GM19099 (cell line): ENCODE measurements around the gene KIF17.

ENCODE experiments used
- POLR2A ChIP-seq: IDR thresholded peaks from 3 replicates; pipeline ENCODE4 v1.6.1; 2011; ENCODE audit warnings: low read depth; ENCODE audit not compliant: insufficient read length; ENCODE audit errors: extremely low read depth

The KIF17 gene

DNA sequence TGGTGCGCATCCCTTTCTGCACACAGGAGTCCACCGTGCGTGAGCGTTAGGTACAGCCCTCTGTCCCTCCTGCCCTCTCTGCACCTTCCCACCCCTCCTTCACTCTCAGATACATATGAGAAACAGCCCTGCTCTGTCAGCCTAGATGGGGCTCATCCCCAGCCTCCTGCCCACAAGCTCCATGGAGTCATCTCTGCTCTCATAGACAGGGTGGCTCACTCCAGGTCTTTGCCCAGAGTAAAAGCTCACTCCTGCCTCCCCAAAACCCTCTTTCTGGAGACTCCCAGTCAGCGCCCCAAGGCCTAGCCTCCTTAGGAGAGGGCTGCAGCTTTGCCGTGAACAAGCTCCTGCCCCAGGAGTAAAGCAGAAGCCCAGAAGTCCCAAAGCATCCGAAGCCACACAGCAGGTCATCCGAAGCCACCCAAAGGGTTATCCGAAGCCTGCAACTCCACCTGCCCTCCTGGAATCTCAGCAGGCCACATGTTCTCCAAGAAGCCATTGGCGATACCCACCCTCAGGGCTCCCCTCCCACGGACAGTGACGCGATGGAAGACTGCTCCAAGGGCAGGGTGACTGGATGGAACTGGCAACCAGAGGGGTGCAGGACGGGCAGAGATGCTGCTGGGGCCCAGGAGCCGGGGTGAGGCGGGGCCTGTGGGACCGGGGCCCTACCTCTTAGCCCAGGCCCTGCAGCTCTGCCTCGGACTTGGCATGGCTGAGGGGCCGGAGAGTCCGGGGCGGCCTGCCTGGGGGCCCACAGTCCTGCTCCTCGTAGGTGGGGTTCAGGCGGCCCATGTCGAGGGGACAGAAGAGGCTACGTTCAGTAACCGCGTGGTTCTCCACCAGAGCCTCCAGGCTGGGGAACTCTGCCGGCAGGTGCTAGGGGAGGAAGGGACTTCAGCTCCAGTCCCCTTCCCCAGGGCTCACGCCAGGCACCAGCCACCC, 3.6 kb upstream of the KIF17 start:
- no peak for TF ChIP-seq POLR2A

DNA sequence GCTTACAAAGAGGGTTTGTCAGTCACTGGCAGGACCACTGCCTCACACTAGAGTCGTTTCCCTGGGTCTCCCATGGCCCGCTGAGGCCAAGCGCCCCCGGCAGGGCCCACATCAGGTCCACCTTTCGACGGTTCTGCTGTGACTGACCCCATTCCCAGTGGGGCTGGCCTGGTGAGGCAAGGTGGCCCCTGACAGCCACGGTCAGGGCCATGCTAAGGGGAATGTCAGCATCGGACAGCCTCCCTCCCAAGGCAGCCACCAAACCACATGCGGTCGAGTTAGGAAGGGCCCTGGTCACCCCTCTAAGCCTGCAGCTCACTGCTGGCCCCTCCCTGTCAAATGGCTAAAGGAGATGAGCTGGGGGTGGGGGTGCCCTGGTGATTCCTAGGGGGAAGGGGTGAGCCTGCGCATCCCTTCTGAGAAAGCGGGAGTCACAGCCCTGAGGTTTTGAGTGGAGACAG, 2.9 kb upstream of the KIF17 start:
- no peak for TF ChIP-seq POLR2A

DNA sequence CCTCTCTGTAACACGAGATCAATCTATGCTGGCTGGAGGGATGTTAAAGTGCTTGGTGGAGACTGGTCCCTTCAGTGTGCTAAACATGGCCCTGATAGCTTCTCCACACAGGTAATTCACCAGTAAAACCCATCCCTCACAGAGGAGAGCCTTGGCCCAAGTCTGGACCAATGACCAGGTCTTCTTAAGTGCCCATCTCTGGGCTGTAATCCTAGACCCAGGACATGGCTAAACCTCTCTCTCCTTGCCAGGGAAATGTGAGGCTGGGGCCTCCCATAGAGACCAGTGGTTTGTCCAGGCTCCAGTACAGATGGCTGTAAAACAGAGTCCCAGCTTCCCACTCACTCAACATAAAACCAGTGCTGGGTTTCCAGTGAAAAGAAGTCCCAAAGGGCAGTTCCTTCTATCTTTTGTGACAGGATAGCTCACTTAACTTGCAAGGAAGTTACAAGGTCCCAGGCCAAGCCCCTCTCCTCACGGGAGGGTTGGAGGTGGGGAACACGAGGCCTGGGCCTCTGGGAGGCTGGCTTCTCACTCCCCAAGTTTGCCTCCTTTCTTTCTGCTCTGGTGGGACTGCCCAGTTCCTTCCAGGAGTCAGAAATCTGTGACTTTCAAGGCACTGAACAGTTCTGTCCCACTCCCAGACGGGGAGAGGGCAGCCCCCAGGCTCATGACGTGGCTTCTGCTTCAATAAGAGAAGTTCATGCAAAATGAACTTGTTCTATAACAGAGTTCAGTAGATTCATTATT, 2.2 kb upstream of the KIF17 start:
- TF ChIP-seq POLR2A = no peak

DNA sequence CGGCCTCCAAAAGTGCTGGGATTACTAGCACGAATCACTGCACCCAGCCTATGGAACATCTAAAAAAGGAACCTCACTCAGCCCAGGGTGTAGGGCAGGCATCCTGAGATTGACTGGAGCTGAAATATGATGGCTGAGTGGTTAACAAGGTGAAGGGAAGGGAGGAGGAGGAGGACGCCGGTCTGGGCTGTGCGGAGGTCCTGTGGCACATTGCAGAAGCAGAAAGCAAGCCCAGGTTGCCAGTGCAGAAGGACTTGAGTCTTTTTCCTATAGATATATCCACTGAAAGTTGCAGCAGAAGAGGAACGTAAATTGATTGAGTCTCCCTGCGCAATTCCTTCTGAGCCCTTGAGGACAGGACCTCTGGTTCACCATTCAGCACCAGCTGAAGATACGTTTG, 1.5 kb upstream of the KIF17 start:
- TF ChIP-seq POLR2A = no peak

DNA sequence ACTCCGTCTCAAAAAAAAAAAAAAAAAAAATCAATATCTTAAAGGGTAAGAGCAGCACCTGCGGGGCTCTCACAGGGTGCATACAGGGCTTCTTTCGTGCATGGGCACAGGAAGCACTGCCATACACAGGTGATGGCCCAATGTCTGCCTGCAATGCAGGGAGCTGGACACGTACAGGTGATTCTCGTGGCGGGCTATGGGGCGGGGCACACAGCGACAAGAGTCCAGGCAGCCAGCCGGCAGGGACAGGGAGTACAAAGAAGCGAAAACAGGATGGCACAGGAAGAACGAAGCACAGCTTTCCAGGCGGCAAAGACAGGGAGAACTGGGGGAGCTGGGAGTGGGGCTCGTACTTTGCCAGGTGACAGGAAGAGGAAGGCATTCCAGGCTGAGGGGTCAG, 1.6 kb downstream of the KIF17 start:
- TF ChIP-seq POLR2A = no peak

DNA sequence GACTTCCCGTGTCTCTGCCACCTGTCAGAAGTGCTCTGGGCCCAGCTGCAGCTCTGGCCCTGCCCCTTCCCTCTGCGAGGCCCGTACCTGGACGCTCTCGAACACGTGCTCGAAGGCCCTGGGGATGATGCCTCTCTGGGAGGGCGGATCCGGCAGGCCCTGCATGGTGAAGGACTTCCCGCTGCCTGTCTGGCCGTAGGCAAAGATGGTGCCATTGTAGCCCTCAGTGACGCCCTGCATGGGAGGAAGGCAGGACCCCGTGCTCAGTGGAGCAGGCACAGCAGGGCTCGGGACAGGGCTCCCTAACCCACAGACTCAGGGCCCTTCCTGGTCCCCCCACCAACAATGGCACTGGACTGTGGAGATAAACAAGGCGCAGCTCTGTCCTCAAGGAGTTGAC, 2.4 kb downstream of the KIF17 start:
- TF ChIP-seq POLR2A = no peak

DNA sequence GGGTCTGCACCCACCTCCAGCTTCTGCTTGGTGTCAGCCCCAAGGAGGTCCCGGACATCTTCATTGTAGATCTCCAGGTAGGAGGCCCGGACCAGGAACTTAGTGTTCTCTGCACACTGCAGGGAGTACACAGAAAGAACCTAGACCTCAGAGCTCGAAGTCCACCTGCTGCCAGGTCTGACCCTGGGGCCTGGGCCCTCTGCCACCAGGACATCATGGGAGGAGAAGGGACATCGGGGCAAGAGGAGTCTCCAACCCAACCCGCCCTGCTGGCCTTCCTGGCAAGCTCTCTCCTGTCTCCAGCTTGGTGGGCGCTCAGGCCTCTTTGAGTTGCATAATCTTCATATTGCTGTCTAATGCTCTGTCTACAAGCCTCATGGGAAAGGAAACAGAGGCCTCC, 4.4 kb downstream of the KIF17 start:
- TF ChIP-seq POLR2A = no peak

DNA sequence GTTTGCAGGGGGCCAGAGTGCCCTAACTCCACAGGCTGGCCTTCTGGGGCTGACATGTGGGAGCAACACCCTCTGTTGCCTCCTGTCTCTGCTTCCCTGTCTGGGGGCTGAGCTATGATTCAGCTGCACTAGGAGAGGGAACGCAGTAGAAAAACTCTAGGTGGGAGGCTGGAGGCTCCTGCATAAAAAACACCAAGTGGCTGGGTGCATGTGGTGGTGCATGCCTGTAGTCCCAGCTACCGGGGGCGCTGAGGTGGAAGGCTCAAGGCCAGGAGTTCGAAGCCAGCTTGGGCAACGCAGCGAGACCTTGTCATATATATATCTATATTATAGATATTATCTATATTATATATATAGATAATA, 5.6 kb downstream of the KIF17 start:
- no peak for TF ChIP-seq POLR2A

DNA sequence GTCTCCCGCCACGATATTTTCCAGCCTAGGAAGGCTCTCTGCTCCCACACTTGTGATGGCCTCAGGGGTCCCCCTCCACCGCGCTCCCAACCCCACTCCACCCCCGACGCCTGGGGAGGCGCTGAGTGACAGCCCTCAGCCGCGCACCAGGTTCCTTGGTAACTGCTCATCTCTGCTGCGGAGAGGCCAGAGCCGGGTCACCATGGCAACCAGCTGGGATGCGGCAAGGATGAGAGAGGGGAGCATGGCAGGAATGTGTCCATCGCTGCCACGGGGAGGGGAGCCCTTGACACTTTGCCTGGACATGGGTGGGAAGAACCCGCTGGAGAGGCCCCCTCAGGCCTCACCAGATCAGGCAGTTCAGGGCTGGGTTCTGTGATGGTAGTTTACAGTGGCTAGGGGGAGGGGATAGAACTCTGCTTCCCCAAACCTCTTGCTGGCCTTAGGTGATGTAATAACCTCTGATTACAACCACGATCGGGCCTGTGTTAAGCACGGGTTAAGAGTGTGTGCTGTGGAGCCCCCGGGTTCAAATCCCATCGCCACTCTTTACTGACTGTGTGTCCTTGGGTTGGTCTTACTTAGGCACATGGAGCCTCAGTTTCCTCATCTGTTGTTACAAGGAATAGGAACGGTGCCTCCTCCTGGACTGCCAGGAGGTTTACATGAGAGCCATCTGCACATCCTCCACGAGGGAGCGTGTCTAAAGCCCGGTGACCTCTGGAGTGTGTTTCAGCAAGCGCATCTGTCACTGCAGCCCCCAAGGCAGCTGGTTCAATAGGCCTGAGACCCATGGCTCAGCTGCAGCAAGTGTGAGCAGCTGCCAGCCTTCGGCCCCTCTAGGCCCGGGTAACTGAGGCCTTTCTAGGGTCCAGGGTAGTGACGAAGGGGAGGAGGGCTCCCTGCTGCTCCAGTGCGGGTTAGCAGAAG, 6.3 kb downstream of the KIF17 start:
- no peak for TF ChIP-seq POLR2A

DNA sequence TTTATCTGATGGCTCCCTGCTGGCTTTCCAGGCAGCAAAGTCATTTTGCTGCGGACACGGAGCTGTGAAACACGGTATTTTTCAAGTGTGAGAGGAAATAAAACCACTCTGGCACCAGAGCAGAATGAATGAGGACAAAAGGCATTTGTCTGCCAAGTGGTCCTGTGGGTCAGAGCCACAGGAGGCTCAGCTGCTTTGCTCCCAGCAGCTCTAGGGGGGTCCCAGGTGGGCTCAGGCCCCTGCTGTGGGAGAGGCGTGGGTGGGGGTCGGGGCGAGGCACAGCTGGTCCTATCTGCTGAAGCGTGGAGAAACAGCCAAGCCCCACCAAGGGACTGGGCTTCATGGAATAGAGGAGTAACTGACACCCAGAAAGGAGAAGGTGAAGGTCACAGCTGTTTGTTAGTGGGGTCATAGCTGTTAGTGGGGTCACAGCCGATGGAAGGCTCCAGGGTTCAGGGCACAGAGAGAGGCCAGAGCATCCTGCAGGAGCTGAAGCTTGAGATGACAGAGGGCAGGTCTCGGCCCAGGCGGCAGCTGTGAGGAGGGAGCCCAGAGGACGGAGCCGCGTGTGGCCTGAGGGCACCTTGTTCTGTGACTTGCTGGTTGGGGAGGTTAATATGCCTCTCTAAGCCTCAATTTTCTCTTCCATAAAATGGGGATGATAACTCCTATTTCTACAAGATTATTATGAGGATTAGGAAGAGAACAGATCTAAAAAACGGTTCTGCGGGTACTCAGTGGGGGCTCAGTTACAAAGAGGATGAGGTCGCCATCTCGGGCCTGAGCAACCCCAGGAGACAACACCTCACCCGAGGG, 7.1 kb downstream of the KIF17 start:
- TF ChIP-seq POLR2A = no peak

DNA sequence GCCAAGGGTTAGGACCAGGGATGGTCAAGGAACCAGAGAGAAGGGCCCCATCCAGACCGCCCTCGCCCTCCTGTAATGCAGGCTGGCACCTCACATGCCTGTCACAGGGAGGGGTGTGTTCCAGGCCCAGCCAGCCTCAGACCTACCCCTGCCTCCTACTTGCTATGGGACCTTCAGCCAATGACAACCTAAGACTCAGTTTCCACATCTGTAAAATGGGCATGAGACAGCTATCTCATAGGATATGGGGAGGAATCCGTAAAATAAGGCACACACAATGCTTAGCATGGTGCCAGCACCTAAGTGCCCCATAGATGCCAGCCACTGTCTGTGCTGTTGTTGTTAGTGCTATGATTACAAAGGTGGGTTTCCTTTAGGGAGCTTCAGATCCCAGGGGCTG, 7.9 kb downstream of the KIF17 start:
- TF ChIP-seq POLR2A = no peak

DNA sequence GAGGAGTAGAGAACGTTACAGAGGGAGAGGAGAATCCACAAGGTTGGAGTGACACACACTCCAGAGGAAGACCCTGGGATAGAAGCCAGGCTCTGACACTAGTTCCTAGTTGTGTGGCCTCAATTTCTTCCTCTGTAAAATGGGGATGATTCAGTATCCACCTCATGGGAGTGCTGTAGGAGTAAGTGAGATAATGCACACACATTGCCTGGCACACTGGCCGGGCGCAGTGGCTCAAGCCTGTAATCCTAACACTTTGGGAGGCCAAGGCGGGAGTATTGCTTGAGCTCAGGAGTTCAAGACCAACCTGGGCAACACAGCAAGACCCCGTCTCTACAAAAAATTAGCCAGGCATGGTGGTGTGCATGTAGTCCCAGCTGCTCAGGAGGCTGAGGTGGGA, 8.9 kb downstream of the KIF17 start:
- no peak for TF ChIP-seq POLR2A

DNA sequence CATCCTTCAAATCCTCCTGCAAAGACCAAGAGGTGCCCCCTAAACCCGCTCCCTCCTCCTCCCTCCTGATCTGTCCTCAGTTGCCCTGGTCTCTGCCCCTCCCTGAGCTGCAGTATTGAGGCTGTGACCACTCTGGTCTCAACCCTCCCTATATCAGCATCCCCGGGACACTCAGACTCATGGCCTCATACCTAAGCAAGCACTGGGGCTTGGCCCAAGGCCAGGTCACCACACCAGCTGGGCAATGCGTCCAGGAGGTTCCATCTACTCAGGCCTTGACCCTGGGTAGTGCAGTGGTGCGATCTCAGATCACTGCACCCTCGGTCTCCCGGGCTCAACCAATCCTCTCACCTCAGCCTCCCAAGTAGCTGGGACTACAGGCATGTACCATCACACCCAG, 9.8 kb downstream of the KIF17 start:
- TF ChIP-seq POLR2A = no peak

DNA sequence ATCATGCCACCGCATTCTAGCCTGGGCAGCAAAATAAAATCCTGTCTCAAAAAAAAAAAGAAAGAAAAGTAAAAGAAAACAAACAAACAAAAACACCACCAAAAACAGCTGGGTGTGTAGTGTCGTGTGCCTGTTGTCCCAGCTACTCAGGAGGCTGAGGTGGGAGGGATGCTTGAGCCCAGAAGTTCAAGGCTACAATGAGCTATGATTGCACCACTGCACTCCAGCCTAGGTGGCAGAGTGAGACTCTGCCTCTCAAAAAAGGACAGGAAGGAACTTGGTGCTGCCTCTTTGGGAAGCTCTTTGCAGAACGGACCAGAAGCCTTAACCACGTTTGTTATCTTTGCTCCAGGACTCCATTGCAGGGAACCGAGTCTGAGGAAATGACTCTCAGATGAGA, 11.0 kb downstream of the KIF17 start:
- TF ChIP-seq POLR2A = no peak
